ENCODE data around the gene LPCAT3. TPM values are rescaled to one million over a fixed set of nuclear protein-coding genes. Genes with fewer than 3 reads are reported as not detected.

The LPCAT3 gene
- total RNA-seq, 1 donor from 2014 or later = 40.2 TPM

GRCh38 chr12:6979453-6979852, 38.8 kb downstream of the LPCAT3 start:
- TF ChIP-seq CTCF (IDR thresholded peaks at IDR 0.05; ENCODE audit: unreplicated experiment) = no peak
- Mint-ChIP-seq H3K27me3 (ENCODE audit: unreplicated experiment) (peaks cover 1% of the 10 kb centered on the region), H3K4me3 (ENCODE audit: unreplicated experiment) (no peak overlapping the region), H3K4me1 (ENCODE audit: unreplicated experiment) (no peaks in the 10 kb centered on the region), H3K9me3 (ENCODE audit: unreplicated experiment) (no peaks in the 10 kb centered on the region), H3K36me3 (ENCODE audit: low read depth, unreplicated experiment) (peaks cover 39% of the 10 kb centered on the region), H3K27ac (ENCODE audit: unreplicated experiment) (no peak overlapping the region)
- DNase-seq (ENCODE audit: low spot score) = no peak

GRCh38 chr12:6979021-6979420, 39.3 kb downstream of the LPCAT3 start:
- H3K9me3 Mint-ChIP-seq (ENCODE audit: unreplicated experiment) = no peaks in the 10 kb centered on the region
- no peak for TF ChIP-seq CTCF (IDR thresholded peaks at IDR 0.05; ENCODE audit: unreplicated experiment)
- H3K36me3 Mint-ChIP-seq (ENCODE audit: low read depth, unreplicated experiment) = peaks cover 39% of the 10 kb centered on the region
- DNase-seq (ENCODE audit: low spot score) = no peak
- H3K4me1 Mint-ChIP-seq (ENCODE audit: unreplicated experiment) = no peaks in the 10 kb centered on the region
- H3K27ac Mint-ChIP-seq (ENCODE audit: unreplicated experiment) = no peak overlapping the region
- H3K4me3 Mint-ChIP-seq (ENCODE audit: unreplicated experiment) = no peak overlapping the region
- peaks cover 1% of the 10 kb centered on the region for H3K27me3 Mint-ChIP-seq (ENCODE audit: unreplicated experiment)

DNA sequence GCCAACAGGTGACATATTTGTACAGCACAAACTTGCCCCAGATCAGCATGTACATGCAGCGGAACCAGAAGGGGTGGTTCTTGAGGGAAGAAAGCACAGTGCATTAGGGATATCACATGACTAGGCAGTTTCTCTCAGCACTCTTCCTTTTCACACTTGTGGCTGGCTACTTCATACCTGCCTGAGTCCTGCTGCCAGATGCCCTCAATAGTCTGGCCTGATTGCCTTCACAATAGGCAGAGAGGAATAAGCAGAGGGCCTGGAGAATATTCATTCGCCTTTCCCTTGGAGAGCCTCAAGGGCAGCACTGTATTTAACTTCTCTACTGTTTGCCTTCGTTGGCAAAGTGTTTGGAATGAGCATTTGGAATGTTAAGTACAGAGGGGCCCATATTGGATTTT, 39.7 kb downstream of the LPCAT3 start:
- DNase-seq (ENCODE audit: low spot score) = no peak
- no peak for TF ChIP-seq CTCF (IDR thresholded peaks at IDR 0.05; ENCODE audit: unreplicated experiment)
- Mint-ChIP-seq H3K27me3 (ENCODE audit: unreplicated experiment) (peaks cover 1% of the 10 kb centered on the region), H3K9me3 (ENCODE audit: unreplicated experiment) (no peaks in the 10 kb centered on the region), H3K4me3 (ENCODE audit: unreplicated experiment) (no peak overlapping the region), H3K36me3 (ENCODE audit: low read depth, unreplicated experiment) (peaks cover 39% of the 10 kb centered on the region), H3K4me1 (ENCODE audit: unreplicated experiment) (no peaks in the 10 kb centered on the region), H3K27ac (ENCODE audit: unreplicated experiment) (no peak overlapping the region)

GRCh38 chr12:6978188-6978587, 40.1 kb downstream of the LPCAT3 start:
- no peak overlapping the region for H3K4me3 Mint-ChIP-seq (ENCODE audit: unreplicated experiment)
- H3K27ac Mint-ChIP-seq (ENCODE audit: unreplicated experiment) = no peak overlapping the region
- DNase-seq (ENCODE audit: low spot score) = no peak
- H3K27me3 Mint-ChIP-seq (ENCODE audit: unreplicated experiment) = peaks cover 1% of the 10 kb centered on the region
- H3K36me3 Mint-ChIP-seq (ENCODE audit: low read depth, unreplicated experiment) = peaks cover 39% of the 10 kb centered on the region
- no peaks in the 10 kb centered on the region for H3K9me3 Mint-ChIP-seq (ENCODE audit: unreplicated experiment)
- no peaks in the 10 kb centered on the region for H3K4me1 Mint-ChIP-seq (ENCODE audit: unreplicated experiment)
- TF ChIP-seq CTCF (IDR thresholded peaks at IDR 0.05; ENCODE audit: unreplicated experiment) = no peak

DNA sequence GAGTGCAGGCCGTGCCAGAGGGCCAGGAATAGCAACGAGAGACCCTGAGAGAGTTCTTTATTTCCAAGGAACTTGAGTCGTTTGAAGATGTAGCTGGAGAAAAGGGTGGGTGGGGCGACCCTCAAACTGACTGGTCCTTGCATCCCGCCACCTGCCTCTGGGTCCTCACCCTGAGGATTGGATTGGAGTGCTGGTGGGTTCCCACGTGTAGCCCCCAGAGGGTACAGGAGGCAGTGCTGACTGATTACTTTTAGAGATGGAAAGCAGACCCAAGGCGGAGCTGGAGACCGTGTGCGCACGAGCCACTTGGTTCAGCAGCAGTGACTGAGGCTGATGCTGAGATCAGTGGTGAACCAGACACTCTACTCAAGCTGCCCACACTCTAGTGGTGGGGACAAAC, 40.6 kb downstream of the LPCAT3 start:
- H3K27me3 Mint-ChIP-seq (ENCODE audit: unreplicated experiment) = peaks cover 1% of the 10 kb centered on the region
- no peak for TF ChIP-seq CTCF (IDR thresholded peaks at IDR 0.05; ENCODE audit: unreplicated experiment)
- no peaks in the 10 kb centered on the region for H3K4me1 Mint-ChIP-seq (ENCODE audit: unreplicated experiment)
- no peak for DNase-seq (ENCODE audit: low spot score)
- H3K27ac Mint-ChIP-seq (ENCODE audit: unreplicated experiment) = no peak overlapping the region
- H3K9me3 Mint-ChIP-seq (ENCODE audit: unreplicated experiment) = no peaks in the 10 kb centered on the region
- H3K4me3 Mint-ChIP-seq (ENCODE audit: unreplicated experiment) = no peak overlapping the region
- peaks cover 39% of the 10 kb centered on the region for H3K36me3 Mint-ChIP-seq (ENCODE audit: low read depth, unreplicated experiment)

Data from endothelial cell (in vitro differentiated cells).